GM08714 (cell line): Measurements from ENCODE around the gene PI4K2B.
"Not testable (repeated sequence)": the region's sequence is repeated elsewhere in the genome, so short reads cannot be mapped to it uniquely, and the experiment has no call there.

Experiments used
- H3K4me3 ChIP-seq: fragments of 200-500 bp; sonication (Bioruptor generic); 2 replicates; pipeline ENCODE4 v1.5.1; 2014; ENCODE audit warnings: mild to moderate bottlenecking, low read length, inconsistent platforms
- ZNF274 ChIP-seq: IDR thresholded peaks from 2 replicates; pipeline ENCODE4 v1.6.1; 2012; ENCODE audit warnings: mild to moderate bottlenecking, low read depth, low read length

Gene PI4K2B

GRCh38 chr4:25234390-25235370, 847 bp downstream of the PI4K2B start:
- TF ChIP-seq ZNF274, result no peak
- peak overlapping the region; percentile 89 for H3K4me3 ChIP-seq

- H3K4me3 ChIP-seq, result peak overlapping the region; percentile 89
- TF ChIP-seq ZNF274, result no peak
Observed at GRCh38 chr4:25235401-25235800, 1.6 kb downstream of the PI4K2B start.

DNA sequence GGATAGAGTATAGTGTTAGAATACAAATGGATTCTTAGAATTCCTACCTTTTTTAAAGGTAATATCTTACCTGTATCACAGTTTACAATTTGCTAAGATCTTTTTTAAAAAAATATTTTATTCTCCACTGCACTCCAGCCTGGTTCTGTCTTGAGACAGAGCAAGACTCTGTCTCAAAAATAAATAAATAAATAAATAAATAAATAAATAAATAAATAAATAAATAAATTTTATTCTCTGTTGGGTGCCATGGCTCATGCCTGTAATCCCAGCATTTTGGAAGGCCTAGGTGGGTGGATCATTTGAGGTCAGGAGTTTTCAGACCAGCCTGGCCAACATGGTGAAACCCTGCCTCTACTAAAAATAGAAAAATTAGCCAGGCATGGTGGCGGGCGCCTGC, 2.2 kb downstream of the PI4K2B start:
- peak overlapping the region; percentile 89 for H3K4me3 ChIP-seq

GRCh38 chr4:25236971-25237370, 3.1 kb downstream of the PI4K2B start:
- H3K4me3 ChIP-seq, result peak overlapping the region; percentile 47; the same call in 1 of the 2 replicates
- no peak for TF ChIP-seq ZNF274

- no peak overlapping the region for H3K4me3 ChIP-seq
- no peak for TF ChIP-seq ZNF274
Observed at GRCh38 chr4:25238052-25238451, 4.2 kb downstream of the PI4K2B start.

- not testable (repeated sequence) for H3K4me3 ChIP-seq
Observed at GRCh38 chr4:25239528-25239927, 5.7 kb downstream of the PI4K2B start.

DNA sequence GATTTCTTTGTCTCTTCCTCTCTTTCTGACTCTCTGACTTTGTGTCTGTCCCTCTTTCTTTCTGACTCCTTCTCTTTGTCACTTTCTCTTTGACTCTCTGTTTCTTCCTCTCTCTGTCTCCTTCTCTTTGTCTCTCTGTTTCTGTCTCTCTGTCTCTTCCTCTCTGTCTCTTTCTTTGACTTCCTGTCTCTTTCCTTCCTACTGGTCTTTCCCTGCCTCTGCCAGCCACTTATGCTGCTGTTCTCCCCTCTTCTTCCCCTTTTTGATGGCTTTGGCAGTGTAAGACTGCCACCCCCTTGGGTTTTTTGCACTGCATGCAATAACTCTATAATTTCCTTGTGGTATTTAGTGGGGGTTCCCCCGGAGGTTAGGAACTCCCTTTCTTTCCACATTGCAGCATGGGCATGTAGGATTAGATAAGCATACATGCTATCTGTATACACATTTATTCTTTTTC, 6.9 kb downstream of the PI4K2B start:
- not testable (repeated sequence) for H3K4me3 ChIP-seq

DNA sequence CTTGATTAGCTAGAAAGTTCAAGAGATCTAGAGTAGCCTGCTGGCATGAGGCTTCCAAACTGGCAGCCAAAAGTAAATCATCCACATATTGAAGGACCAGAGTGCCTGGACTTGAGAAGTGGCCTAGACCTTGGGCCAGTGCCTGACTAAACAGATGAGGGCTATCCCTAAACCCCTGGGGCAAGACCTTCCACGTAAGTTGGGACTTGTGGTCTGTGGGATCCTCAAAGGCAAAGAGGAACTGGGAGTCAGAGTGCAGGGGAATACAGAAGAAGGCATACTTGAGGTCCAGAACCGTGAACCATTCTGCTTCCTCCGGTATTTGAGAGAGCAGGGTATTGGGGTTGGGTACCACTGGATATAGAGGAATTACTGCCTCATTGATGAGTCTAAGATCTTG, 8.4 kb downstream of the PI4K2B start:
- H3K4me3 ChIP-seq, result not testable (repeated sequence)

GRCh38 chr4:25245181-25245580, 11.3 kb downstream of the PI4K2B start:
- no peak for TF ChIP-seq ZNF274

DNA sequence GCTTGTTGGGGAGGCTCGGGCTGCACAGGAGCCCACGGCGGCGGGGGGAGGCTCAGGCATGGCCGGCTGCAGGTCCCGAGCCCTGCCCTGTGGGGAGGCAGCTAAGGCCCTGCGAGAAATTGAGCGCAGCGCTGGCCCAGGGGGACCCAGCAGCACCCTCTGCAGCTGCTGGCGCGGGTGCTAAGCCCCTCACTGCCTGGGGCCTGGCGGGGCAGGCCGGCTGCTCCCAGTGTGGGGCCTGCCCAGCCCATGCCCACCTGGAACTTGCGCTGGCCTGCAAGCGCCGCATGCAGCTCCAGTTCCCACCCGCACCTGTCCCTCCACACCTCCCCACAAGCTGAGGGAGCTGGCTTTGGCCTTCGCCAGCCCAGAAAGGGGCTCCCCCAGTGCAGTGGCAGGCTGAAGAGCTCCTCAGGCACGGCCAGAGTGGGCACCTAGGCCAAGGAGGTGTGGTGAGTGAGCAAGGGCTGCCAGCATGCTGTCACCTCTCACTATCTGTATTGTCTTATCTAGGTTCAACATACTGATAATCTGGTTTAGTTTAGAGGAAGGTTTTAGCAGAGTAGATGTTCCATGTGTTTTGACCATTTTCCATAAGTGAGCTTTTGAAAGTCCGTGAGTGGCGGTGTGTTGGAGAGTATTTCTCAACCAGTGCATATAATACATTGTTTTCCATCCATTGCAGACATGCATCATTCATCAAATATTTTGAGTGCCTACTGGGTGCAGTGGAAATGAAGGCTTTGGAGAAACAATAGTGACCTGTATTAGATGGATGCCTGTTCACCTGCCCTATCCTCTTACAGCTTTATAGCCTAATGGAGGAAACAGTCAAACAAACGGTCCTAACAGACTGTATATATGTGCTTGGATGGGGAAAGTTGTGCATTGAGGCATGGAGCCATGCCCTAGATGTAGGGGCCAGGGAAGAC, 13.1 kb downstream of the PI4K2B start:
- no peak for TF ChIP-seq ZNF274
- H3K4me3 ChIP-seq, result no peak overlapping the region

More at GRCh38 chr4:25245181-25245580, 11.3 kb downstream of the PI4K2B start:
- no peak overlapping the region for H3K4me3 ChIP-seq

- not testable (repeated sequence) for H3K4me3 ChIP-seq
Observed at GRCh38 chr4:25248875-25249274, 15.0 kb downstream of the PI4K2B start.

DNA sequence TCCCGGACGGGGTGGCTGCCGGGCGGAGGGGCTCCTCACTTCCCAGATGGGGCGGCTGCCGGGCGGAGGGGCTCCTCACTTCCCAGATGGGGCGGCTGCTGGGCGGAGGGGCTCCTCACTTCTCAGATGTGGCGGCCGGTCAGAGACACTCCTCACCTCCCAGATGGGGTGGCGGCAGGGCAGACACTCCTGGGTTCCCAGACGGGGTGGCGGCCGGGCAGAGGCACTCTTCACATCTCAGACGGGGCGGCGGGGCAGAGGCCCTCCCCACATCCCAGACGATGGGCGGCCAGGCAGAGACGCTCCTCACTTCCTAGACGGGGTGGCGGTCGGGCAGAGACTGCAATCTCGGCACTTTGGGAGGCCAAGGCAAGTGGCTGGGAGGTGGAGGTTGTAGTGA, 15.7 kb downstream of the PI4K2B start:
- not testable (repeated sequence) for H3K4me3 ChIP-seq

DNA sequence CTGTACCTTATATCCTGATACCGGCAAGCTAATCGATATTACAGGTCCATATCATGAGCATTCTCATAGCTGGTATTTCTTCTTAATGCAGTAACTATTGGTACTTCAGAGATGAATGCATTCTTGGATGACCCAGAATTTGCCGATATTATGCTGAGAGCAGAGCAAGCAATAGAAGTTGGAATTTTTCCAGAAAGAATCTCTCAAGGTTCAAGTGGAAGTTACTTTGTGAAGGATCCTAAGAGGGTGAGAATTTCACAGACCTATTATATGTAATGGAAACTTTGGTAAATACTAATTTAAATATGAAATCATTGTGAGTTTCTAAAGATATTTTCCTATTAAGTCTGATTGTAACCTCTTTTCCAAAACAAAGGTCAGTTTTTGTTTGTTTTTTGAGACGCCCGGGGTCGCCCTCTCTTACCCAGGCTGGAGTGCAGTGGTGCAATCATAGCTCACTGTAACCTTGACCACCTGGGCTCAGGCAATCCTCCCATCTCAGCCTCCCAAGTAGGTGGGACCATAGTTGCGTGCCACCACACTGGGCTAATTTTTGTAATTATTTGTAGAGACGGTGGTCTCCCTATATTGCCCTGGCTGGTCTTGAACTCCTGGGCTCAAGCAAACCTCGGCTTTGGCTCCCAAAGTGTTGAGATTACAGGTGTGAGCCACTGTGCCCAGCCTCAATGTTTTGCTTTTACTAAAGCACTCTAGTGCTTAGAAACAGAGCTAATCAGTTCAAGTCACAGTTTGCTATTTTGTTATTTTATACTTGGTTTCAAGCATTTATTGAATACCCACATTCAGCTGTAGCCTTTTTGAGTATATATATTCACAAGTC, 18.6 kb downstream of the PI4K2B start:
- TF ChIP-seq ZNF274, result no peak

GRCh38 chr4:25253071-25253445, 19.2 kb downstream of the PI4K2B start:
- no peak for TF ChIP-seq ZNF274
- no peak overlapping the region for H3K4me3 ChIP-seq

More for the DNA sequence above, 18.6 kb downstream of the PI4K2B start:
- no peak overlapping the region for H3K4me3 ChIP-seq

DNA sequence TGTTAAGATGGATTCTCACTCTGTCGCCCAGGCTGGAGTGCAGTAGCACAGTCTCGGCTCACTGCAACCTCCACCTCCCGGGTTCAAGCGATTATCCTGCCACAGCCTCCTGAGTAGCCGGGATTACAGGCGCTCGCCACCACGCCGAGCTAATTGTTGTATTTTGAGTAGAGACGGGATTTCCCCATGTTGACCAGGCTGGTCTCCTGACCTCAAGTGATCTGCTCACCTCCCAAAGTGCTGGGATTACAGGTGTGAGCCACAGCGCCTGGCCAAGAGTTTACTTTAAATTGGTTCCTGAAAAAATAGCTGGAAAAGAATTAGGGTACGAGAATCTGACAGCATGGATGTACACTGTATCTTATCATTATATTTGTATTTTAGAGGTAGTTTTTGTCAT, 20.0 kb downstream of the PI4K2B start:
- H3K4me3 ChIP-seq, result not testable (repeated sequence)
